B cell (primary cell): ENCODE data around the gene STAB1.

Source experiments
- EZH2 ChIP-seq: IDR thresholded peaks from 2 replicates; pipeline ENCODE4 v1.6.1; 2012; ENCODE audit warnings: borderline replicate concordance, low read depth, mild to moderate bottlenecking, moderate library complexity, low read length; ENCODE audit not compliant: insufficient read depth, poor library complexity, severe bottlenecking
- TF ChIP-seq, protein P1 (sequence below): fragments of 200-600 bp; IDR thresholded peaks from one replicate; pipeline ENCODE4 v1.8.0; 2022; ENCODE audit warnings: antibody characterized with exemption, mild to moderate bottlenecking

DNA sequence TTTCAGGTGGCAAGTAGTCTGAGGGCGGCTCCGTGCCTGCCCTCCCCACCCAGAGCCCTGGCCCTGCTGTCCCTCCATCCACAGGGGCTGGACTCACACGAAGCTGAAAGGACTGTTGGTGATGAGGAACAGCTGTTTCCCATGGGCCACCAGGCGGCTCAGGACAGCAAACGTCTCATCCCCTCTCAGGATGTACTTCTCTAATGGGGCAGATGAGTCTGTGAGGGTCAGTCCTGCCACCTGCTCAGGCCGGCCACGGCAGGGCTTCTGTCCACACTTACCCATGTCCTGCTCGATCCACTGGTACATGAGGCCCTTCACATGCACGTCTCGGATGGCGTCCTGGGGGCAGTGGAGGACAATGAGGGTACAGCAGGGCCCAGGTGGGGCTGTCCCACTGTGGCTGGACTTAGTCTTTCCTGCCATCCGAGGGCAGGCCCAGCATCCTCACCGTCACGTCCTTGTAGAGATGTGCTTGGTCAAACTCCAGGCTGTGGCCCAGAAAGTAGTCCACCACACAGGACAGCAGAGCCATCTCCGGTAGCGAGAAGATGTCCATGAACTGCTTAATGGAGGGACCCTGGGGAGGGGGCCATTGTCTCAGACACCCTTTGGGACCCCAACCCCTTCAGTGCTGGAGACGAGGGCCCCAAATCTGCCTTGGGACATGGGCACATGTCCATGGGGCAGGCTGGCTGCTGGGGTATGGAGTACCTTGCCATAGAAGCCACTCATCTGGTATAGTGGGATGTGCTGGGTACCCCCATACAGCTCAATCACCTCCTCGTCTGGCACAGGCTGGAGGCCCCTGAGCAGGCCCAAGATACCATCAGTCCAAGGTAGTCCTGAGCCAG, 32.8 kb downstream of the STAB1 start:
- TF ChIP-seq EZH2: no peak
- TF ChIP-seq, protein P1, sequence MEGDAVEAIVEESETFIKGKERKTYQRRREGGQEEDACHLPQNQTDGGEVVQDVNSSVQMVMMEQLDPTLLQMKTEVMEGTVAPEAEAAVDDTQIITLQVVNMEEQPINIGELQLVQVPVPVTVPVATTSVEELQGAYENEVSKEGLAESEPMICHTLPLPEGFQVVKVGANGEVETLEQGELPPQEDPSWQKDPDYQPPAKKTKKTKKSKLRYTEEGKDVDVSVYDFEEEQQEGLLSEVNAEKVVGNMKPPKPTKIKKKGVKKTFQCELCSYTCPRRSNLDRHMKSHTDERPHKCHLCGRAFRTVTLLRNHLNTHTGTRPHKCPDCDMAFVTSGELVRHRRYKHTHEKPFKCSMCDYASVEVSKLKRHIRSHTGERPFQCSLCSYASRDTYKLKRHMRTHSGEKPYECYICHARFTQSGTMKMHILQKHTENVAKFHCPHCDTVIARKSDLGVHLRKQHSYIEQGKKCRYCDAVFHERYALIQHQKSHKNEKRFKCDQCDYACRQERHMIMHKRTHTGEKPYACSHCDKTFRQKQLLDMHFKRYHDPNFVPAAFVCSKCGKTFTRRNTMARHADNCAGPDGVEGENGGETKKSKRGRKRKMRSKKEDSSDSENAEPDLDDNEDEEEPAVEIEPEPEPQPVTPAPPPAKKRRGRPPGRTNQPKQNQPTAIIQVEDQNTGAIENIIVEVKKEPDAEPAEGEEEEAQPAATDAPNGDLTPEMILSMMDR: no peak
